OCI-M2 (cell line): Measurements from ENCODE around the gene CCDC88A.
"Not testable (repeated sequence)": the region's sequence is repeated elsewhere in the genome, so short reads cannot be mapped to it uniquely, and the experiment has no call there.

Experiments
- DNase-seq: peaks from one replicate; lab custom pipeline; 2025; ENCODE audit not compliant: unreplicated experiment; lab: John Stamatoyannopoulos, UW

The CCDC88A gene

GRCh38 chr2:55391615-55392242 lies 27.9 kb downstream of the CCDC88A start:
- no peak for DNase-seq

DNA sequence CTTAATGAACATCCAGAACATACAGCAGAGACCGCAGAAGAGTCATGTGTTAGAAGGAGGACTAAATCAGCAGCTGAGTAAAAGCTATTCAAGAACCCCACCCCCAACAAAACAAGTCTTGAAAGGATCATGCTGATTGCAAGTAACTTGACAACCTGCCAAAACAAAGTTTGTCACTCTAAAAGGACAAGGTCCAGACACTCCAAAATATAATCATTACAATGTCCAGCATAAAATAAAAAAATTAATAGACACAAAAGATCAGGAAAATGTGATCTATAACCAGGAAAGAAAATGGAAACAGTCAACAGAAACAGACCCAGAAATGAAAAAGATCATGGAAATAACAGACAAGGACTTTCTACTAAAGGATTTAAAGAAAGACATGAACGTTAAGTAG lies 28.5 kb downstream of the CCDC88A start:
- no peak for DNase-seq

DNA sequence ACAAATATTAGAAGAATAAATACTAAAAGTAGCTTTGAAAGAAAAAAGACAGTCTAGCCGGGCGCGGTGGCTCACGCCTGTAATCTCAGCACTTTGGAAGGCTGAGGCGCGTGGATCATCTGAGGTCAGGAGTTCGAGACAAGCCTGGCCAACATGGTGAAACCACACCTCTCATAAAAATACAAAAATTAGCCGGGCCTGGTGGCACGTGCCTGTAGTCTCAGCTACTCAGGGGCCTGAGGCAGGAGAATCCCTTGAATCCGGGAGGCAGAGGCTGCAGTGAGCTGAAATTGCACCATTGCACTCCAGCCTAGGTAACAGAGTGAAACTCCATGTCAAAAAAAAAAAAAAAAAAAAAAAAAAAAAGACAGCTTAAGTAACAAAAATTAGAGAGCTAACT lies 34.1 kb downstream of the CCDC88A start:
- not testable (repeated sequence) for DNase-seq

DNA sequence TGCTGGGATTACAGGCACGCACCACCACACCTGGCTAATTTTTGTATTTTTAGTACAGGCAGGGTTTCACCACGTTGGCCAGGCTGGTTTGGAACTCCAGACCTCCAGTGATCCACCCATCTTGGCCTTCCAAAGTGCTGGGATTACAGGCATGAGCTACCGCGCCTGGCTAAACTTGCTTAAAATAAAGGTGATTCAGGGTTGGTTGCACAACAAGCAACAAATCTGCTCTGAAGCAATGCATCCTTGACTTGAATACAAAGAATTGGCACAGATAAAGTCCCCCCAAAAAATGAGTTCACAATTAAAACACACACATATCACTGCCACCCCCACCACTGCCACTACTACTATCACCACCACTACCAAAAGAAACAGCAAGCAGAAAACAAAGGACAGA lies 34.9 kb downstream of the CCDC88A start:
- DNase-seq: no peak

DNA sequence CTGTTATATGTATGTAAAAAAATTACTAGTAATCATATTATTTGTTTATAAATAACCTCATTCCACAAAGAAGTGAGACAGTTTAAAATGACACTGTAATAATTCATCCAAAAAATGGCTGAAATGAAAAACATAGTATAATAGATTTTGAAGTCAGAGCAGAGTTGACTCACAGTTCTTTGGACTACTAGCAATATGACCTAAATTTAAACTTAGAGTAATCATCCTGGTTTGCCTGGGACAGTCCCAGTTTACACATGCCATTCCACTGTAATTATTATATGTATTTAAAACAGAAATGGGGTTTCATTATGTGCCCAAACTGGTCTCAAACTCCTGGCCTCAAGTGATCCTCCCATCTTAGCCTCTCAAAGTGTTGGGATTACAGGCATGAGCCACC lies 48.3 kb downstream of the CCDC88A start:
- no peak for DNase-seq

GRCh38 chr2:55370208-55370607 lies 49.4 kb downstream of the CCDC88A start:
- DNase-seq: no peak

- no peak for DNase-seq
Measured at GRCh38 chr2:55365303-55365702, 54.4 kb downstream of the CCDC88A start.

DNA sequence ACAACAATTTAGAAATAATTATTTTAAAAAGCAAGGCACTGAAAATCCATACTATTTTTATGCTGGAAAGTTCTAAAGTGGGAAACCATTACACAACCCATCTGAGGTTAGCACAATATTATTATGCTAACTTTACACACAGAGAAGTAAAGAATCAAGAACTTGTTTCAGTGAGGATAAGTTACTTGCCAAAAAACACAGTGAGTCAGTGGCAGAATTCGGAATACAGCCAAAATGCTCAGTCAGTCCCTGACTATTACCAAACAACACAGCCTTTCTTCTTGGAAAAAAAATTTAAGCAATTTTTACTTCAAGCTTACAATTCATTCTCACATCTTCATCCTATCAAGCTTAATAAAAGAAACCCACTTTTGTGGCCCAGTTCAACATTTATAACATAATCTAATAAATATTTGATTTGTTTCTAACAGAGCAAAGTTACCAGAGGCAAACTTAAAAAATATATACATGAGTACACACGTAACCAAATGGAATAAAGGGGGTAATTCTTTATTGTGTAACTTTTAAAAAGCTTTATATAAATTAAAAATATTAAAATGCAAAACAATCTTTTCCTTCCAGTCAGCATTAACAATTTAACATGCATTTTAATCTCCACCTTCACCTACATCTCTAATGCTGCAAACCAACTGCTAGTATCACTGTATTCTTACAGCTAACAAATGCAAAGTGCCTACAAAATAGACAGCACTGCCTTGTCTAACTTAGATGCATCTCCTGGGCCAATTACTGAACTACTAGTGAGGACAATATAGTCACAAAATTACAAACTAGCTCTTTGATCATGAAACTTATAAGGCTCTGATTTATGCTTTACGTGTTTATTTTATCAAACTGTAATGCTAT lies 55.2 kb downstream of the CCDC88A start:
- no peak for DNase-seq

- DNase-seq: no peak
Measured at GRCh38 chr2:55363636-55364035, 56.0 kb downstream of the CCDC88A start.

DNA sequence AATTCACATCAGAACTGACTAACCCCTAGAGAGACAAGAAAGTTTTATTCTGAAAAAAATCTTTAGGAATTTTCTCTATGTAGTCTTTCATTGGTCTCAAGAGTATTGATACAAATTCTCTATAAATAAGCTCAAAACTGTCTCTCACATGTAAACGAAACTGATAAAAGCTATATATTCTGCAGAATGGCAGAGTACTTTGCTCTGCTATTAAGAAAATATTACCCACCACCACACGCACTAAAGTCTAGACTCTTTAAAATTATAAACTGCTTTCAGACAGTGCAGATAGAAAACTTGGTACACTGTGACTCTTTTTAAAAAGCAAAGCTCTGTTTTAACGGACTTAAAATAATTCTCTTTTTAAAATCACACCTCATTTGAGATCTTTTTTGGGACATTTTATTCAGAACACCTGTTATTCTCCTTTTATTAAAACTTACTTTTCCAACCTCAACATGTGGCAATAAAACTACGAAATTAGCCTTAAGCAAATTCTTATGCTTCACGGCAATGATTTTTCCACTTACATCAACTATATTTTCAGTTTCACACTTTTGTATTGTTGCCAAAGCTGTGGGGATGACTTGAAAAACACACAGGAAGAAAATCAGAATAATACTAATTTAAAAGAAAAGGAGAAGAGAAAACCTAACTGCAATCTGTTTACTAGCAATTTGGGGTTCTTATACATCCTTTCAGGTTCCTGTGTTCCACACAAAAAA lies 58.0 kb downstream of the CCDC88A start:
- DNase-seq: no peak

DNA sequence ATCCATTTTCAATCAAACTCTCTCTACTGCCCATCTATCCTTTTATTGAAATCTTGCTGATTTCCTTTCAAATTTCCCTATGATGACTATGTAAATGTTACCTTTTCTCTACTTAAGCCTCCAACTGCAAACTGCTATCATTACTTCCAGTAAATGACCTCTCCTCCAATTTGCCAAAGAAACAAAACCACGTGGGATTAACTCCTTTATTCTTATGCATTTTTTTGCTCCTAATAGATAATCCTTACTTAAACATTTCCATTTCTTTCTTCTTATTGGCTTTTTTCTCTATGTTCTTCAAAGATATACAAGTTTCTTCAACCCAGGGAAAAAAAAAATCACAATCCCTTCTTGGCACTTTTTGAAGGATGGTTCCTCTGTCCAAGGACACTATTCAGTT lies 61.2 kb downstream of the CCDC88A start:
- DNase-seq: no peak

GRCh38 chr2:55357927-55358326 lies 61.7 kb downstream of the CCDC88A start:
- no peak for DNase-seq

- DNase-seq: no peak
Measured at GRCh38 chr2:55357164-55357563, 62.5 kb downstream of the CCDC88A start.

GRCh38 chr2:55356136-55356535 lies 63.5 kb downstream of the CCDC88A start:
- not testable (repeated sequence) for DNase-seq

GRCh38 chr2:55355451-55355850 lies 64.2 kb downstream of the CCDC88A start:
- DNase-seq: no peak

- DNase-seq: no peak
Measured at GRCh38 chr2:55351672-55352071, 68.0 kb downstream of the CCDC88A start.

- DNase-seq: no peak
Measured at GRCh38 chr2:55345064-55345463, 74.6 kb downstream of the CCDC88A start.

GRCh38 chr2:55338268-55338667 lies 81.4 kb downstream of the CCDC88A start:
- no peak for DNase-seq

GRCh38 chr2:55334728-55335127 lies 84.9 kb downstream of the CCDC88A start:
- no peak for DNase-seq

GRCh38 chr2:55330541-55331297 lies 88.9 kb downstream of the CCDC88A start:
- no peak for DNase-seq
